HG03457 (cell line): ENCODE measurements around the gene COL18A1.

Source experiments
- ATAC-seq: cut with Tn5 transposase; IDR thresholded peaks from one replicate; pipeline ENCODE4 v1.9.1; 2021; ENCODE audit warnings: moderate number of reproducible peaks; ENCODE audit not compliant: unreplicated experiment

The COL18A1 gene

DNA sequence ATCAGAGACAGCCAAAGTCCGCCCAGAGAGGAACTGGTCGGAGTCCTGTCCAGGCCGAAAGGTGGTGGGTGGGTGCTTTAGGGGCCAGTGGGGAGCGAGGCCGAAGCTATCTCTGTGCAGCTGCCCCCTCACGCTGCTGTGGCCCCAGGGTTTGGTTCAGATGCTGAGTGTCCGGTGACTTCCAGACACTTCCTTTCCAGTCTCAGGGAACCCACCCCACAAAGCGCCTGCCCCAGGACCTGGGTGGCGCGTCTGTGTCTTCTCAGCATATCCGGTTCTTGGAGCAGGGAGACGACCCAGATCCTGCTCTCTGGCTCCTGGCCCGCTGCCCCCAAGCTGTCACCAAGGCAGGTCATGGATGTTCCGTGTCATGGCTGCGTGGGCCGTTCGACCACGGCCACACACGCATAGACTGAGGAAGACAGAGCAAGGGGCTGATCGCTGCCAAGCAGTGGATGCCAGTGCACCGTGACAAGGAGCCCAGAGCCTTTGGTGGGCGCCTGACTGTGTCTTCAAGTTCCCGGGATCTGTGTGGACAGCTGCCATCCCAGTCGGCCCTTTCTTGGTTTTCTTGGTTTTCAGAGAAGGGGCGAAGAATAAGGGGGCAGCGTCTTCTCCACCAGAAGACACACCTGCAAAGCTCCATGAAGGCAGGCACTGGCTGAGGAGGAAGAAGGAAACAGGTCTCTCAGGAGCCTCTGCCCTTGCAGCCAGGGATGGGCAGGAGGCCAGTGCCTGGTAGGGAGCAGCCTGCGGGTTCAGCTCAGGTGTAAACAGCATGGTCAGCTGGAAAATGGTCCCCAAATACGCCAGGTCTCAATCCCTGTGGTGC, 22.9 kb upstream of the COL18A1 start:
- ATAC-seq: no peak

DNA sequence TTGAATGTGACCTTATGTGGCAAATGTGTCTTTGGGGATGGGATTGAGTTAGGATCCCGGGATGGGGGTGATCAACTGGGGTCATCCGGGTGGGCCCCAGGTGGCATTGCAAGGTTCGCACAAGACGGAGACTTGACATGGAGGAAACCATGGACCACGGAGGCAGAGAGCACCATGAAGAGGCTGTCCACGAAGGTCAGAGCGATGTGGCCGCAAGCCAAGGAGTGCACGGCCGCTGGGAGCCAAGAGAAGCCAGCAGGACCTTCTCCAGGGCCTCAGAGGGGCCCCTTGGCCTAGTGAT, 22.3 kb upstream of the COL18A1 start:
- no peak for ATAC-seq

DNA sequence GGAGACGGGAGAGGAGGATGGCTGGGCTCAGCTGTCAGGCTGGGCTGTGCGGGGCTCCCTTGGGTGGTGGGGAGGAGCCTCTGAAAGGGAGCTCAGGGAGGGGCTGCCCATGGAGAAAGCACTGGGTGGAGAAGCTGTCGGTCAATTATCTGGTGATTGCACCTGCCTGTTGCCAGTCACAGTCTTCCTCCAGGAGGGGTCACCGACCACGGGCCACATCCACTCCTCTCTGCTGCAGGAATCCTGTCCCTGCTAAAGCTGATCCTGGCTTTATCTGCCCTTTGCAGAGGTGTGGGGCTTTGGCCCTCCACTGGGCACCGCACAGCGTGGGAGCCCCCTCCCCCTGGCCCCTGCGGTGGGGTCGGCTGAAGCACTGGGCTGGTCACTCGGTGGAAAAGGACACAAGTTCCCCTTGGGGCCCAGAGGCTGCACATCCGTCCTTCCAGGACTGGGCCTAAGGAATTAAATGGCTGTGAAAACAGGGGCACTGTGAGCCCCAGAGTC, 21.8 kb upstream of the COL18A1 start:
- ATAC-seq: no peak

DNA sequence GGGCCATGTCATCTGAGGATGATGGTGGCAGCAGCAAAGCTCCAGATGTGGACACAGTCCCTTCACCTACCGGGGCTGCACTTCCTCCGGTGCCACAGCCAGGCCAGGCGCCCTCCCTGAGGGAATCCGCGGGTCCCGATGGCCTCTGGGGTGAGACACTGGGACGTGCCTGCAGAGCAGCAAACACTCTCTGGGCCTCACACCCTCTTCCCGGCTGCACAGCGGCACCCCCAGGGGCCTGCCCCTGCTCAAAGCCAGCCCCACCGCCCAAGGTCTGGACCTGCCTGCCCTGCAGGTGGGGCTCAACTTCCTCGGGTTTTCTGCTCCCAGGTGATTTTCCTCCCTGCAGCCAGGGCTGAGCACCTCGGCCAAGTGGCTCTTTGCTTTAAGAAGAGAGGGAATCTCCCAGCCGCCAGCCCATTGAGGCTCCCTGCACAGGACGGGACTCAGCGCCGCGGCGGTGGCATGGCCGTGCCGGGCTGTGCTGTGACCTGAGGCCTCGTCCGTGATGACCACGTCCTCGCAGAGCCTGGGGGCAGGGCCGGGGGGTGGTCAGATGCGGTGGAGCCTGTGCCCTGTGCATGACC, 21.3 kb upstream of the COL18A1 start:
- no peak for ATAC-seq

DNA sequence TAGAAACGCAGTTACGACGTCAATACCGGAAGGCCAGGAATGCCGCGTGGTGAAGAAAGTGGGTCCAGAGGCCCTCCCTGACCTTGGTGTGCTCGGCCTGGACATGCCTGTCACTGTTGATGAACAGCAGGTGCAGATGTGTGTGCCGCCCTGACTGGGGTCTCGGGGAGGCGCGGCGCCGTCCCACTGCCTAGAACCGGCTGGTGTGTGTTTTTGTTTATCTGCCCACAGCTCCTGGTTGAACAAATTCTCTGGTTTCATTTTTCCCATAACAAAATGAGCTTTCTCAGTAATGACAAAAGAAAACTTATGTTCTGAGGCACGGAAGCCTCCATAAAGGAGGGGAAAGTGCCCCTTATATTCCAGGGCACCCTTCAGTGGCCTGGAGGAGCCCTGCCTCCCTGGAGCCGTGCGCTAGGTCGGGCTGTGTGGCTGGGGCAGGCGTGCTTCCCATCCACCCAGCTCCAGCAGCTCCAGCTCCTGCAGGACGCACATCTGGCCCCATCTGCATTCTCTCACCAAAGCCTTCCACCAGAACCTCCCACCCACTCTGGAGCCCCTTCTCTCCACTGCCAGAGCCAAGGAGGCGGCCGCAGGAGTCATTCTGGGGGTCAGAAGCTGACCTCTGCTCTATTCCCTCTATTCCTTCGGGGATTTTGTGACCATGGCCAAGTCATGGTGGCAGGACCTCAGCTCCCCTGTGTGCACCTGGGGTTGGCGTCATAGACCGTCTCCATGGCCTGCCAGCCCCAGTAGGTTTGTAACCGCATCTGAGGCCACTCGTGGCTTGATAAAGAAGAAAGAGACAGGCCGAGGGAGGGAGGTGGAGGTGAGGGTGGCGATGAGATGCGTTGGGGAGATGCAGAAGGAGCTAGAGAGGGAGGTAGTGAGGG, 20.1 kb upstream of the COL18A1 start:
- no peak for ATAC-seq

DNA sequence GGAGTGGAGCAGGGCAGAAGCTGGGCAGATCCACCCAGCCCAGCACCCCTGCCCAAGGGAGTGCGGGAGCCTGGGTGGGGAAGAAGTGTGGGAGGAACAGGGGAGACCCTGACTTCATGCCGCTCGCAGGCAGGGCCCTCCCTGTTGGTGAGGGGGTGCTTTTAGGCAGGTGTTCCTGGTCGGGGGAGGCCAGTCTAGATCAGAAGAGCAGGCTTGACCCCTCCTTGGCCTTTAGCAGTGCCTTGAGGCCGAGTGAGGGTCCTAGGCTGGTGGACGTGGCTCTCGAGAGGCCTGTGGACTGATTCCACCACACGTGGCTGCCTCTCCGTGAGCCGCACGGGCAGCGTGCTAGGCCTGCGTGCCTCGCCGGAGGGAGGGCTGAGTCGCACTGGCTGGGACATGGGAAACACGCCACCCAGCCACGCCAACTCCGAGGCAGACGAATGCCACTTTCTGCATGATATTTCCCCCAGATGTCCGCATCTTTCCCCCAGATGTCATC, 19.4 kb upstream of the COL18A1 start:
- no peak for ATAC-seq

DNA sequence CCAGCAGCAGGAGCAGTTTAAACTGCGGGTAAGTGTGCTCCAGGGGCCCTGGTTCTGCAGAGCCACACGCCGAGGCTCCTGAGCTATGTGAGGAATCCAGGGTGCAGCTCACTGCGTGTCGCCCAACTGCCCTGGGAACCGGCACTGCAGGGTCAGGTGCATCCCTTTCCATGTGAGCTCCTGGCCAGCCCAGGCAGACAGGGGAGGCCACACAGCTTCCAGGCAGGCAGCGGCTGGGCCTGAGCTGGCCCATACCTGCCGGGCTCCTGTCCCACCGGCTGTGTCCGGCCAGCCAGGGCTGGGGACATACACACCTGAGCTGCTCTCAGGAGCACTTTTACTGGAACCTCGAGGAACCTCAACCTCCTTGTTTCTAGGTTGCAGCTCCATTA, 18.6 kb upstream of the COL18A1 start:
- no peak for ATAC-seq

DNA sequence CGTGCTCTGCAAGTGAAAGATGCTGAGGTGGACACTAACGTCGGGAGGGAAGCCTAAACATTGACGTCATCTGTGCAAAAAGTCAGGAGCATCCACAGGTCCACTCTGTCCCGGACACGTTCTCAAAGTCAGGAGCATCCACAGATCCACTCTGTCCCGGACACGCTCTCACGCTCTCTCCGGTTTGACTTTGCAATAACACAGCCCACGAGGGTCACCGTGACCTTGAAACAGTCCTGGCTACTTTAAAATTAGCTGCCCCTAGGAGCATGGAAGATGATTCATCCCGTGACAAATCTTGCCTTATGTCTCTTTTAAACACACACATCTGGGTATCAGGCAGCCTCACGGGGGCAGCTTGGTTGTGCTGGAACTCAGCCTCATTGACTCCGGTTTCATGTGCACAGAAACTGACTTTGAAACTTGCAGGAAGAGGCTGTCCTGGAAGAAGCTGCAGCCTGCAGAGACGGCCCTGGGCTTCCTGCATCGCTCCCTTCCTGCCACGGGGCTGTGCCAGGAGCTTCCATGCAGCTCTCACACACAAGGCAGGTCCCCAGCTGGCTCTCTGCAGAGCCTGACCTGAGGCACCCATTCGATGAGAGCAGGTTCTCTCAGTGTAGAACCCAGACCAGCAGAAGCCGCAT, 18.1 kb upstream of the COL18A1 start:
- ATAC-seq: no peak

DNA sequence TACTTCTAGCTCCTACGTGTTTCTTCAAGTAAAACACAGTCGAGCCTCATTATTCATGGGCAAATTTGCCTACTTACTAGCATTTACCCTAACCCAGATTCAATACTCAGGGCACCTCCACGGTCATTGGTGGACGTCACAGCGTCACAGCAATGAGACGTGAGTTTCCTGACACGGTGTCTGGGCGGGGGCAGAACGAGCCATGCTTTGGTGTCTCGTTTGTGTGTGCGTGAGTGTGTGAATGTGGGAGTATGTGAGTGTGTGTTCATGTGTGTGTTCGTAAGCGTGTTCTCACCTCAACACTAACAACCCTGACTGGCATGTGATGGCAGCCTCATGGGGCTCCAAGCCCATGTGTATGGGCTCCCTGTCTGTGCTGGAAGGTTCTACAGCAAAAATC, 17.5 kb upstream of the COL18A1 start:
- ATAC-seq: no peak

DNA sequence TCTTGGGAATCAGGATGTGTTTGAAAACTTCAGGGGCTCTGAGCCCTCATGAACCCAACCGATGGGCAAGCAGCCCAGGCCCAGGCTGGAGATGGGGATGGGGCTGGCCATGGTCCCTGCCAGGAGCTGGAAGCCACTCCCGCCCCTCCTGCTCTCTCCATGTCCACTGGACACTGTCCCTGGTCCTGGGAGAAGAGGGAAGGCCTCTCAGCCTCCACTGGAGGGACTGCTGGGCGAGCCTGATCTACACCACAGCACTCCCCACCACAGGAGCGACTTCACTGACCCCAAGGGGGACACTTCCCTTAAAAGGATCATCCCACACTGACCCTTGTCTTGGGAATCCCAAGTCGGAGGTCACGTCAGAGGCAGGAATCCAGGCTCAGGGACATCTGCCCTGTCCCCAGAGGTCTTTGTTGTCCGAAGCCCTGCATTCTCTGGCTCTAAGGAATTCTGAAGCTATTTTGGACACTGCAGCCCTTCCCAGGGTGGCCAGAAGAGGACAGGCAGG, 16.9 kb upstream of the COL18A1 start:
- ATAC-seq: no peak

DNA sequence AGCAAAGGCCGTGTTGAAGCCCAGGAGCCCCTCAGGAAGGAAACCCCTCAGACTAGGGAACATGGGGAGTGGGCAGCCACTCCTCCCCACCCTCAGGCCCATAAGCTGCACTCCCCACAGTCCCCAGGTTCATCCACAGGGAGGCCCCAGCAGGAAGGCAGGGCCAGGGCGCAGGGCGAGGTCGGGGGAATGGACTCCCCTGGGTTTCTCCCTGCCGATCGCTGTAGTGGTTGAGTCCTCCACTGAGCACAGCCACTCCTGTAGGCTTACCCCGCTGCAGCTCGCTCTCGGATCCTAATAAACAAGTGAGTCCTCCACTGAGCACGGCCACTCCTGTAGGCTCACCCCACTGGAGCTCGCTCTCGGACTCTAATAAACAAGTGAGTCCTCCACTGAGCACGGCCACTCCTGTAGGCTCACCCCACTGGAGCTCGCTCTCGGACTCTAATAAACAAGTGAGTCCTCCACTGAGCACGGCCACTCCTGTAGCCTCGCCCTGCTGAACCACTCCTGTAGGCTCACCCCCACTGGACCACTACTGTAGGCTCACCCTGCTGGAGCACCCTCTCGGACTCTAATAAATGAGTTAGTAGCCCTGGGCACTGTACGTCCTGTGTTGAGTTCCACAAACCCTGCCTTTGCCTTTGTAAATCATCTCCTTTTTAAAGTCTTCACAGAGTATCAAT, 16.2 kb upstream of the COL18A1 start:
- ATAC-seq: no peak

DNA sequence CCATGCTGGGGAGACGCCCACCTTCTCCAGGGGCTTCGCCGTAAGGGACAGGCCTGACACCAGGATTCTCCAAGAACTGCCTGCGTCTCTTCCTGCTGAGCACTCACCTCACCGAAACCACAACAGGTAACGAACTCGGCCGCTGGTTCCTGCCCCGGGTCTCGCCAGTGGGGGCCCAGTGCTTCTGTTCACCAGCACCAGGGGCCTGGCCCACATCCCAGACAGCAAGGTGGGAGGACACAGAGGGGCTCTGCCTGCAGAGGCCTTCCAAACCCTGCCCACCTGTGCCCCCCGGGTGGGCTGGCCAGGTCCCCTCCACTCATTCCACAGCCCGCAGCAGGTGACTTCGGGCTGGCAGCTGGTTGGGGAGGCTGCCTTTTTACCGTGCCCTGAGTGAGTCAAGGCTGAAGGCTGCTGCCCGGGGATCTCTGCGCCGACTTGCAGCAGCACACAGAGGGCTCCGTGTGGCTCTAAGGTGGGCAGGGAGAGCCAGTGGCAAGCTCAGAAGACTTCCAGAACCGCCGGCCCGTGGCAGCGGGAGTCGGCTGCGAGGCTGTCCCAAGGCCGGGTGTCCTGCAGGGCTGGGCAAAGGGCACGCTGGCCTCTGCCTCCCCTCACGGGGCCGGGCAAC, 14.7 kb upstream of the COL18A1 start:
- ATAC-seq: no peak

DNA sequence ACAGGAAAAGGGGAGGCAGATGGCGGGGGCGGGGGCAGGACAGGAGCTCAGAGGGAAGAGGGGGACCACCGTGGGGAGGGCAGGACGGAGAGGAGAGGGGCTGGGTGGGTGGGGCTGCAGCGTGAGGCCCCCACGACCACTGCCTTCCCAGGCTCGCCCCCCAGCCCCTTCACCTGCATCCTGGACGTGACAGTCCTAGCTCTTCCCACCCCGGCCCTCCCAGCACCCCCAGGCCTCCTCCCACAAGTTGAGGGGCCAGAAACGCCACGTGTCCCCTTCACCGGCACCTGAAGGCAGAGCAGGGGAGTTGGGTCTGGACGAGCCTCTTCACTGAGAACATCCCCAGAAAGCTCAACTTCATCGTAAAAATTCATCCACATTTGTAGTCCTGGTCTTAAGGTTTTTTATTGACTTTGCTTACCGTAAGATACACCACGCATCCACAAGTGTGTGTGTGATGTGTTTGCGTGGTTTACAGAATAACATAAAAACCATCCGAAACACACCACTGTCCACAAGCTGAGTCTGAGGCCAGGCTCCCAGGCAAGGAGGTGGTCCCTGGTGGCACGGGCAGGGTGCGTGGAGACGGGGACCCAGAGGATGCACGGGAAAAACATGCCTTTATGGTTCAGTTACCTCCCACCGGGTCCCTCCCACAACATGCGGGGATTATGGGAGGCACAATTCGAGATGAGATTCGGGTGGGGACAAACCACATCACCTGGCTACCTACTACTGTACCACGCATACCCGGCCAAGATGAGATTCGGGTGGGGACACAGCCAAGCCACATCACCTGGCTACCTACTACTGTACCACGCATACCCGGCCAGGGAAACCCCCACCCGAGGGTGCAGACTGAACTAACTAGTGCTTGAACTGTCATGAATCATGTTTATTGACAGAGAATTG, 13.9 kb upstream of the COL18A1 start:
- no peak for ATAC-seq

DNA sequence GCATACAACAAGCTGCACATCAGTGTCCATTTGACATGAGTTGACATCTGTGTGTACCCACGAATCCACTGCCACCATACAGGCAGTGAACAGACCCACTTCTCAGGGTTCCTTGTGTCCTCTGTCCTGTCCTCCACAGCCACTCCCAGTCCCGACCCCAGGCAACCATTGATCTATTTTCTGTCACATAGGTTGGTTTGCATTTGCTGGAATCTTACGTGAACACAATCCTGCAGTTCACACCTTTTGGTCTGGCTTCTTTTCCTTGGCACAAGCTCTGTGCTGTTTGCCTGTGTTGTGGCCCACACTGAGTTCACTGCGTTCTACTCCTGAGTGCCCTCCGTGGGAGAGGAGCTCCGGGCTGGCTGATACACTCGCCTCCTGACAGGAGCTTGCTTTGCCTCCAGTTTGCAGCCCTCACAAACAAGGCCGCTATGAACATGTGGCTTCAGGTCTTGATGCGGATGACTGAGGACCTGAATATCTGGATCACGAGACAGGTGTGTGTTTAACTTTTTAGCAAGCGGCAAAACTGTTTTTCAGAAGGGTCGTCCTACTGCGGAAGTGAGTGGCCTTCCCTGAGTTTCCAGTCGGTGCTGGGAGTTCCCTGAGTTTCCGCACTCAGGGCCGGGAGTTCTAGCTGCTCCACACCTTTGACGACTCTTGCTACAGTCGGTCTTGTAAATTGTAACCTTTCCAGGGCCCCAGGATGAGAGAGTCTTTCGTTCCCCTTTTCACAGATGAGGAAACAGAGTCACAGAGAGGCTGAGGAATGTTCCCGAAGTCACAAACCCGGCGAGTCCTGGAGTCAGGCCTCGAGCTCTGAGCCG, 13.0 kb upstream of the COL18A1 start:
- no peak for ATAC-seq

DNA sequence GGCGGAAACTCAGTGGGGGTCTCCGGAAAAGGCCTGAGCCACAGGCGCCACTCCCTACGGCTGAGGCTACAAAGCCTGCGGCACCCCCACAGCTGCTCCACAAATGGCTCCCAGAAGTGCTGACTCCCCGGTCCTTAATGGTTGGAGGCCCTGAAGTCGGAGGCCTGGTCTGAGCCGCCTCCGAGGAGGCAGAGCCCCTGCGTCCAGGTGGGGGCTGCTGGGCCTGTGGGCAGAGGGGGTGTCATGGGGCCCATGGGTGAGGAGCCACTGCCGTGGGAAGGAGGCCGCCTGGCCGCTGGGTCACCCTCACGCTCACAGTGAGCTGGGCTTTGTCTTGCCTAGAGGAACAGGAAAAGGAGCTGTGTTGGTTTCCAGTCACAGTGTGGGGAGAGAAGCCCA, 12.4 kb upstream of the COL18A1 start:
- ATAC-seq: no peak

DNA sequence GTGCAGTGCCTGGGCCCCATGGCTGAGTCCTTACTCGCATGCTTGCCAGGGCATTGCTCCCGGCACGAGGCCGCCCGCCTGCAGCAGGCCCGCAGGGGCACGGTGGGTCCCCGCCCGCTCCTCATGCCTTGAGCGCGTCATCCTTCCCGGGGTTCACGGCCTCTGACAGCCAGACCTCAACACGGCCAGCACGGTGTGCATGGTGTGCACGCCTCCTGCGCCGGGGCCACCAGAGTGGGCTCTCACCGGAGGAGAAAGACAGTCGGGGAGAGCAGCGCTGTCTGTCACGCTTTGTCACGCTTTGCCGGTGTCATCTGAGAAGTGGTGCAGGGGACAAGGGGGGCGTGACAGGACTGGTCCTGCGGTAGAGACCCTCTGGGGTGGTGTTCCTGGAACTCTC, 11.9 kb upstream of the COL18A1 start:
- ATAC-seq: no peak

DNA sequence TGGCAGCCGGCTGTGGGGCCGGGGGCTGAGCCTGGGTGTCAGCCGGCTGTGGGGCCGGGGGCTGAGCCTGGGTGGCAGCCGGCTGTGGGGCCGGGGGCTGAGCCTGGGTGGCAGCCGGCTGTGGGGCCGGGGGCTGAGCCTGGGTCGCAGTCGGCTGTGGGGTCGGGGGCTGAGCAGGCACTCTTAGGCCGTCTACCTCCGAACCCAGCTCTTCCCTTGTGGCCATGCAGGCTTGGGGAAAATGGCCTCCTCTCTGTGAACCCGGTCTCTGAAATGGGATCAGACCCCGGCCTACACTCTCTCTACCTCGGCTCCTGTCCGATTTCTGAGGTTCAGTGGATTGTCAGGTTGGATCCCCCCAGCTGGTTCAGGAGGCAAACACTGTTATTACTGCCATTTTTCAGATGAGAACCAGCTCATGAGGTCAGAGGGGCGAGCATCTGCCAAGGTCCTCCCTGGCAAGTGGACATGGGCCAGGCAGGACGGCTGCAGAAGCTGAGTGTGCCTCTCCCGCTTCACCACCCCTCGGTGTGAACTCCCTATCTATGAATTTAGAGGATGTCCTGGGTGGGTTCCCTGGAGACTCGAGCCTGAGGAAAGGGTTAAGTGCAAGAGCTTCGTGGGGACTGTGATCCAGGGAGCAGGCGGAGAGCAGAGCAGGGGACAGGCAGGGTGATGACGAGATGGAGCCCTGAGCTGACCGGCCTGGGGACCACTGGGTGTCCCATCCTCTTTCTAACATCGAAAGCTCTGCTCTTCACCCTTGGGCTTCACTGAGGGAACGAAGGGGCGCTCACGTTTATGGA, 10.9 kb upstream of the COL18A1 start:
- no peak for ATAC-seq
